Glutamatergic neuron (in vitro differentiated cells): ENCODE measurements around the gene SYS1. TPM values are rescaled to one million over a fixed set of nuclear protein-coding genes. Genes with fewer than 3 reads are reported as not detected.
A peak's percentile ranks its signal among the peaks of the same experiment; 100 is the strongest.

Experiments
- DNase-seq: peaks from one replicate; pipeline ENCODE4 v3.0.0; 2022
- H3K27ac Mint-ChIP-seq: one replicate; pipeline ENCODE4 v1.8.0; 2020; ENCODE audit warnings: mild to moderate bottlenecking, mixed read lengths, inconsistent platforms; ENCODE audit not compliant: unreplicated experiment
- H3K27me3 Mint-ChIP-seq: one replicate; pipeline ENCODE4 v1.8.0; 2020; ENCODE audit warnings: mild to moderate bottlenecking, moderate library complexity, mixed read lengths, inconsistent platforms; ENCODE audit not compliant: unreplicated experiment
- H3K36me3 Mint-ChIP-seq: one replicate; pipeline ENCODE4 v1.8.0; 2020; ENCODE audit warnings: mild to moderate bottlenecking, mixed read lengths, inconsistent platforms; ENCODE audit not compliant: unreplicated experiment
- H3K4me1 Mint-ChIP-seq: one replicate; pipeline ENCODE4 v1.8.0; 2020; ENCODE audit warnings: mild to moderate bottlenecking, low read depth, mixed read lengths, inconsistent platforms; ENCODE audit not compliant: unreplicated experiment
- H3K4me3 Mint-ChIP-seq: one replicate; pipeline ENCODE4 v1.8.0; 2020; ENCODE audit warnings: mild to moderate bottlenecking, mixed read lengths, inconsistent platforms; ENCODE audit not compliant: unreplicated experiment
- H3K9me3 Mint-ChIP-seq: one replicate; pipeline ENCODE4 v1.8.0; 2020; ENCODE audit warnings: mild to moderate bottlenecking, moderate library complexity, mixed read lengths, inconsistent platforms; ENCODE audit not compliant: unreplicated experiment
- total RNA-seq: library from RNA; stranded (reverse); fragmentation: NEBNext Ultra II Directional; extraction: Animal tissue kit (Norgen Biotek cat#: 25700); gene quantifications from one replicate; pipeline ENCODE4 v1.2.1, GENCODE V29; 2021; ENCODE audit not compliant: unreplicated experiment
- TF ChIP-seq, protein P1 (sequence below): fragments of 200-600 bp; sonication (generic); IDR thresholded peaks from one replicate; pipeline ENCODE4 v1.5.0; 2021; ENCODE audit not compliant: partially characterized antibody, unreplicated experiment

Gene SYS1
- total RNA-seq, 1 donor from 2014 or later: 17.7 TPM

DNA sequence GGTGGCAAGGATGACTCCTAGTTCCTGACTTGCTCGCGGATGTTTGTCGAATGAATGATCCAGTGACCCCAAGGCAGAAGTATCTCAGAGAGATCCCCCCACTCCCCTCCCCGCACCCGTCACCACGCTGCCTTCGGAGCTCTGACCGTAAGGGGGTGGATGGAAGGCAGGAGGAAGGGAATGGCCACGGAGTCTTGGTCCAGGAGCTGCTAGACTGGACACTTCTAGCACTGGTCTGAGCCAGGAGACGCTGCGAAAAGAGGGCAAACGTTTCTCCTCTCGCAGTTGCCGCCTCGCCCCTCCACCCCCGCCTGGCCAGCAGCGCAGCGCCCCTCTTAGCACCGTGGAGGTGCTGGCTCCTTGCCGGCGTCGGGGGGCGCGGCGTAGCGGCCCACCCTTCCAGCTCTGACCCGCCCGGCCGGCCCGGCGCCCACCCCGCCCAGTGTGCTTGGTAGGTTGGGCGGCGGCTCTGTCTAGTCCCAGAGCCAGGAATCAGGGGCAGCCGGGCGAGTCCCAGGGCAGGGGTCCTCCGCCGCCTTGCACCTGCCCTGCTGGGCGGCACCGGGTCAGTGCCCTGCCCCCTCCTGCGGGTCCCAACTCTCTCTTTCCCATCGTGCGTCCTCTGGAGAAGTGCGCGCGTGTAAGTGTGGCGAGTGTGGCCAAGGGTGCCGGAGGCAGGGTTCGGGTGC lies 42.8 kb downstream of the SYS1 start:
- Mint-ChIP-seq H3K4me3 (peak overlapping the region; percentile 82), H3K27me3 (peaks cover 16% of the 10 kb centered on the region), H3K9me3 (peaks cover 13% of the 10 kb centered on the region), H3K4me1 (no peaks in the 10 kb centered on the region), H3K36me3 (peaks cover 10% of the 10 kb centered on the region), H3K27ac (no peak overlapping the region)
- TF ChIP-seq, protein P1, sequence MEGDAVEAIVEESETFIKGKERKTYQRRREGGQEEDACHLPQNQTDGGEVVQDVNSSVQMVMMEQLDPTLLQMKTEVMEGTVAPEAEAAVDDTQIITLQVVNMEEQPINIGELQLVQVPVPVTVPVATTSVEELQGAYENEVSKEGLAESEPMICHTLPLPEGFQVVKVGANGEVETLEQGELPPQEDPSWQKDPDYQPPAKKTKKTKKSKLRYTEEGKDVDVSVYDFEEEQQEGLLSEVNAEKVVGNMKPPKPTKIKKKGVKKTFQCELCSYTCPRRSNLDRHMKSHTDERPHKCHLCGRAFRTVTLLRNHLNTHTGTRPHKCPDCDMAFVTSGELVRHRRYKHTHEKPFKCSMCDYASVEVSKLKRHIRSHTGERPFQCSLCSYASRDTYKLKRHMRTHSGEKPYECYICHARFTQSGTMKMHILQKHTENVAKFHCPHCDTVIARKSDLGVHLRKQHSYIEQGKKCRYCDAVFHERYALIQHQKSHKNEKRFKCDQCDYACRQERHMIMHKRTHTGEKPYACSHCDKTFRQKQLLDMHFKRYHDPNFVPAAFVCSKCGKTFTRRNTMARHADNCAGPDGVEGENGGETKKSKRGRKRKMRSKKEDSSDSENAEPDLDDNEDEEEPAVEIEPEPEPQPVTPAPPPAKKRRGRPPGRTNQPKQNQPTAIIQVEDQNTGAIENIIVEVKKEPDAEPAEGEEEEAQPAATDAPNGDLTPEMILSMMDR: no peak
- peak; percentile 31 for DNase-seq

DNA sequence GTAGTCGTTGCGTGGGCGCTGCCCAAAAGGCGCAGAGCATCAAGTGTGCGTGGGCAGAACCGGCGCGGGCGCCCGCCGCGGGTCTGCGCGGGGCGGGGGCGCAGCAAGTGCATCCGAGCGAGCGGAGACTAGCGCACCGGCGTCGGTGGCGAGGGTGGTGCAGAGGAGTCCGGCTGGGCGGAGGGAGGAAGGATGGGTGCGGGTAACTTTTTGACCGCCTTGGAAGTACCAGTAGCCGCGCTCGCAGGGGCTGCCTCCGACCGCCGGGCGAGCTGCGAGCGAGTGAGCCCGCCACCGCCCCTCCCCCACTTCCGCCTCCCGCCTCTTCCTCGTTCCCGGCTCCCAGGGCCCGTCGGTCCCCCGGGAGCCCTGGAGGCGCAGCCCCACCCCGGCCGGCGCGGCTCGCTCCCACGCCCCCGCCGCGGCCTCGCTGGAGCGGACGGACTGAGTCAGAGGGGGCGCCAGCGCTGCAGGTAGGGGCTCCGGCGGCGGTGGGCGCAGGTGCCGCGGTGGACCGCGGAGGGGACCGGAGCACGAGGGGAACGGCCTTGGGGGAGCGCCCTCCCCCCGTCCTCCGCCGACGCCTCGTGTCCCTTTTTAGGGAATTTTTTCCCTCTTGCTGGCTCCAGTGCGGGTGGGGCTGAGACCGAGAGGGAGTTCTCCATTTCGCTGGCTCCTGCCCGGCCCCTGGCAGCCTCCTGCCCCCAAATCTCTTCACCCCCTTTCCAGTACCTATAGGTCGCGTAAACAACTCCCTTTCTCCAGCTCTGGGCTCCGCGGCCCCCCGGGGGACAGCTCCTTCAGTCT lies 43.5 kb downstream of the SYS1 start:
- peak; percentile 56 for DNase-seq
- Mint-ChIP-seq H3K27ac (no peak overlapping the region), H3K27me3 (peaks cover 17% of the 10 kb centered on the region), H3K9me3 (peaks cover 11% of the 10 kb centered on the region), H3K4me3 (peak overlapping the region; percentile 82), H3K36me3 (peaks cover 7% of the 10 kb centered on the region), H3K4me1 (no peaks in the 10 kb centered on the region)
- TF ChIP-seq, protein P1: no peak

DNA sequence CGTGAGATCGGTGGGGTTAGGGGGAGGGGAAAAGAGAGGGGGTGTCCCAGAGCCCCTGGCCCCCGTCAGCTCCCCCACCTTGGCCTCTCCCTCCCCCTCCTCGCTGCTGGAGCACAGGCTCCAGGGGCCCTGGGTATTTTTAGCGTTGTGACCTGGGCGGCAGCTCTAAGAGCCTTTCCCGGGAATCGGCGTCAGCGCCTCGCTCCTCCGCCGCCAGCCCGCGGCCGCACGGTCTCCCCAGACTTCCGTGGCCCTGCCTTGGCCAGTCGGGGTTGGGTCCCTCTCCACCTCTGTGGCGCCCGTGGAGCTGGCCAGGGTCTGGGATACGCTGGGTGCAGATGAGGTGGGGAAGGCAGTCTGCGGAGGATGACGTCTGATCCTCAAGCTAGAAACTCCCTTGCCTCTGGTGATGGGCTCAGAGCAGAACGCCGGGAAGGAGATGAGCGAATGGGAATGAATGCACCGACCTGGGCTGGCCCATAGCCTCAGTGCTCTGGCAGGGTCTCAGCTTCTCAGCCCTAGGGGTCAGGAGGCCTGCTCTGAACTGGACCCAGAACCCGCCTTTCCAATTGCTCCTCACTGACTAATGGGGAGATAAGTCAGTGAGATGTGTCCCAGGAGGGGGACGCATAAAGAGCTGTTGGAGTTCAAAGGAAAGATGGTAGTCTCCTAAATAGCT lies 44.2 kb downstream of the SYS1 start:
- Mint-ChIP-seq H3K4me1 (no peaks in the 10 kb centered on the region), H3K9me3 (peaks cover 5% of the 10 kb centered on the region), H3K36me3 (no peaks in the 10 kb centered on the region), H3K4me3 (peak overlapping the region; percentile 82), H3K27me3 (peaks cover 14% of the 10 kb centered on the region), H3K27ac (no peak overlapping the region)
- TF ChIP-seq, protein P1: no peak
- peak; percentile 40 for DNase-seq

DNA sequence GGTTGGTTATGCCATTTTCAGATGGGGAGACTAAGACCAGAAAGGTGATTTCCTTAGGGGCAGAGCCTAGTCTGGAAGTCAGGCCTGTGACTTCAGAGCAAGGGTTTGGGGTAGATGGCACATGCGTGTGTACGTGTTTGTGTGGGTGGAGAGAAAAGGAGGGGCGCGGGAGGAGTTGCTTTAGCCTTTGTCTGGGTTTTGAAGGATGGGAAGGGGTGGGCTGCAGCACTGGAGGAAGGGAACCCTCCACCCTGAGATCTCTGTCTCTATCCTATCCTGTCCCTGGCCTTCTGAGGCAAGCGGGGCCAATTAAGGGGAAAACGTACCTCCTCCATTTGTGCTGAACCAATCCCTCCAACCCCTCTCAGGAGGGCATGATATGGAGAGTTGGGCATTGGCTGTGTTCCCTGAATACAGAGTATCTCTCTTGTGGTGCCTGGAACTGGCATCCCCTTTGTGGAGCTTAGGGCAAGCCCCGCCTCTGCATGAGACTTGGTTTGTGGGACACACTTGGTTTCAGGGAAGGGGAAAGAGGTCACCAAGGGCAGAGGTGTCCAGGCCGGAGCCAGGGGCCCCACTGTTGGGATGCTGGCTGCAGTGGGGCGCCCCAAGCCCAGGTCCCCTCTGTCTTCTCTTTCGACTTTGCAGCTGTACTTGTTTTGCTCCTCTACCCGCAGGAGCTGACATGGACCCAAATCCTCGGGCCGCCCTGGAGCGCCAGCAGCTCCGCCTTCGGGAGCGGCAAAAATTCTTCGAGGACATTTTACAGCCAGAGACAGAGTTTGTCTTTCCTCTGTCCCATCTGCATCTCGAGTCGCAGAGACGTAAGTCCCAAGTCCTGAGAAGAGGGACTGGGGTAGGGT lies 45.1 kb downstream of the SYS1 start, which contains the start of gene DBNDD2:
DBNDD2 (plus strand) TSS at position 507 of the 863 bp plus-strand sequence; CDS start at position 686, 179 bp downstream.
- Mint-ChIP-seq H3K9me3 (peaks cover 5% of the 10 kb centered on the region), H3K4me1 (no peaks in the 10 kb centered on the region), H3K4me3 (peak within 1 kb of the TSS; percentile 82), H3K27ac (no peak within 1 kb of the TSS), H3K27me3 (peaks cover 16% of the 10 kb centered on the region), H3K36me3 (no peaks in the 10 kb centered on the region)
- TF ChIP-seq, protein P1: no peak
- no peak for DNase-seq
